22Rv1 (cell line): ENCODE results near the gene CYP4F8.

Experiments
- ZFX ChIP-seq: fragments of 450-650 bp; IDR thresholded peaks from 2 replicates; pipeline ENCODE4 v1.6.1; 2017; ENCODE audit warnings: antibody characterized with exemption, borderline replicate concordance
- TF ChIP-seq, protein P1 (sequence below): fragments of 450-650 bp; IDR thresholded peaks from 2 replicates; pipeline ENCODE4 v1.5.1; 2017; ENCODE audit warnings: mild to moderate bottlenecking

DNA sequence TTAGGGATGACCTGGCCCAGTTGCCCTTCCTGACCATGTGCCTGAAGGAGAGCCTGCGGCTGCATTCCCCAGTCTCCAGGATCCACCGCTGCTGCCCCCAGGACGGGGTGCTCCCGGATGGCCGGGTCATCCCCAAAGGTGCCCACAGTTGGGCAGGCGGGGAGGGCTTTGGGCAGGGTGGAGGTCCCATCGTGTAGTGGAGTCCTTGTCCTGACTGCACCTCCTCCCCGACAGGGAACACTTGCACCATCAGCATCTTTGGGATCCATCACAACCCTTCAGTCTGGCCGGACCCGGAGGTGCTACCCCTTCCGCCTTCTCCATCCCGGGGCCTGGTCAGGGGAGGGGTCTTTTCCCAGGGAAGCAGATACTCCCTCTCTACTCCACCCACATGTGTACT lies 31.7 kb upstream of the CYP4F8 start:
- TF ChIP-seq, protein P1, sequence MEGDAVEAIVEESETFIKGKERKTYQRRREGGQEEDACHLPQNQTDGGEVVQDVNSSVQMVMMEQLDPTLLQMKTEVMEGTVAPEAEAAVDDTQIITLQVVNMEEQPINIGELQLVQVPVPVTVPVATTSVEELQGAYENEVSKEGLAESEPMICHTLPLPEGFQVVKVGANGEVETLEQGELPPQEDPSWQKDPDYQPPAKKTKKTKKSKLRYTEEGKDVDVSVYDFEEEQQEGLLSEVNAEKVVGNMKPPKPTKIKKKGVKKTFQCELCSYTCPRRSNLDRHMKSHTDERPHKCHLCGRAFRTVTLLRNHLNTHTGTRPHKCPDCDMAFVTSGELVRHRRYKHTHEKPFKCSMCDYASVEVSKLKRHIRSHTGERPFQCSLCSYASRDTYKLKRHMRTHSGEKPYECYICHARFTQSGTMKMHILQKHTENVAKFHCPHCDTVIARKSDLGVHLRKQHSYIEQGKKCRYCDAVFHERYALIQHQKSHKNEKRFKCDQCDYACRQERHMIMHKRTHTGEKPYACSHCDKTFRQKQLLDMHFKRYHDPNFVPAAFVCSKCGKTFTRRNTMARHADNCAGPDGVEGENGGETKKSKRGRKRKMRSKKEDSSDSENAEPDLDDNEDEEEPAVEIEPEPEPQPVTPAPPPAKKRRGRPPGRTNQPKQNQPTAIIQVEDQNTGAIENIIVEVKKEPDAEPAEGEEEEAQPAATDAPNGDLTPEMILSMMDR = no peak
- TF ChIP-seq ZFX = no peak
